ENCODE data around the gene PCNX2. TPM values are rescaled to one million over a fixed set of nuclear protein-coding genes. Genes with fewer than 3 reads are reported as not detected.

Gene PCNX2
- total and polyA plus RNA-seq, 2 of the 13 experiments (the other 11 are each of a cell fraction or from before 2014, with no cell fraction given) = 0.11 to 0.42 TPM

GRCh38 chr1:233299450-233299849, 3.9 kb upstream of the PCNX2 start:
- H3K9ac ChIP-seq (ENCODE audit: insufficient read depth, low read depth, low read length) = no peak overlapping the region
- H3K4me3 ChIP-seq (replicated peaks in 1 of 3; ENCODE audit: insufficient read depth in 1 of 3, low read depth in 2 of 3, low read length in 3 of 3) = no peak overlapping the region
- POLR2A ChIA-PET = no interaction called here
- no peak for DNase-seq (ENCODE audit: low spot score)
- no peaks in the 10 kb centered on the region for H4K20me1 ChIP-seq (ENCODE audit: insufficient read depth, low read length)
- H3K79me2 ChIP-seq (ENCODE audit: insufficient read depth, low read length) = no peaks in the 10 kb centered on the region
- no peak overlapping the region for H3K4me2 ChIP-seq (ENCODE audit: low read depth, low read length)
- CTCF ChIA-PET (ENCODE audit: low intra/inter-chr PET ratio, low total read pairs) = no interaction called here
- in situ Hi-C loops (cut with HindIII; ENCODE audit: extremely low pct_ligation_motif_present, low pct_unique_long_range_greater_than_20kb) (no loop called here), intact Hi-C loops (cut with micrococcal nuclease; ENCODE audit: unreplicated experiment) (no loop called here)
- no peaks in the 10 kb centered on the region for H3K9me3 ChIP-seq (ENCODE audit: low read length)
- WGBS (ENCODE audit: low lambda C conversion rate) = 20% methylated on average over 5 of the region's 5 CpGs
- no peak overlapping the region for H3K27ac ChIP-seq (ENCODE audit: extremely low read length, insufficient read depth, low read length)
- no peaks in the 10 kb centered on the region for H3K36me3 ChIP-seq (replicated peaks in 1 of 2; ENCODE audit: control insufficient read depth in 1 of 2, insufficient read depth in 2 of 2, low read length in 2 of 2)
- no peak for FAIRE-seq
- TF ChIP-seq NFYC (CRISPR knock-in tag; IDR thresholded peaks at IDR 0.05) (no peak), ZNF296 (CRISPR knock-in tag; conservative IDR thresholded peaks at IDR 0.05) (no peak), DNMT3B (CRISPR knock-in tag; conservative IDR thresholded peaks at IDR 0.05) (no peak), ZNF20 (CRISPR knock-in tag; IDR thresholded peaks at IDR 0.05) (no peak), THAP11 (CRISPR knock-in tag; IDR thresholded peaks at IDR 0.05) (no peak), ZFY (CRISPR knock-in tag; IDR thresholded peaks at IDR 0.05) (no peak), ZNF558 (CRISPR knock-in tag; IDR thresholded peaks at IDR 0.05; ENCODE audit: borderline replicate concordance) (no peak), TFE3 (CRISPR knock-in tag; IDR thresholded peaks at IDR 0.05) (no peak), ZNF333 (CRISPR knock-in tag; IDR thresholded peaks at IDR 0.05; ENCODE audit: borderline replicate concordance) (no peak), CBX2 (IDR thresholded peaks at IDR 0.05; ENCODE audit: low read depth, low read length) (no peak), CBX2 (CRISPR knock-in tag; IDR thresholded peaks at IDR 0.05; ENCODE audit: low read depth) (no peak), ZNF256 (CRISPR knock-in tag; conservative IDR thresholded peaks at IDR 0.05) (no peak), ATF3 (CRISPR knock-in tag; IDR thresholded peaks at IDR 0.05) (no peak), HNF1A (IDR thresholded peaks at IDR 0.05; ENCODE audit: low read depth) (no peak), HNF1A (CRISPR knock-in tag; IDR thresholded peaks at IDR 0.05; ENCODE audit: borderline replicate concordance) (no peak), MAX (IDR thresholded peaks at IDR 0.05) (no peak)
- no TSS peak for BruUV-seq (replicated peaks)
- H2AFZ ChIP-seq (ENCODE audit: low read length) = no peak overlapping the region
- peaks cover 0 to 6% of the 10 kb centered on the region in 2 experiments; a peak in 1 of 5 replicates for H3K27me3 ChIP-seq (ENCODE audit: control insufficient read depth in 1 of 2, insufficient read depth in 2 of 2, low read length in 2 of 2)
- no peaks in the 10 kb centered on the region for H3K4me1 ChIP-seq (ENCODE audit: insufficient read depth, low read length)
- ATAC-seq = peak; percentile 45; the same call in 2 of the 3 replicates
